Testis (tissue), 3 donors: ENCODE results near the gene CCSER1. TPM values are rescaled to one million over a fixed set of nuclear protein-coding genes. Genes with fewer than 3 reads are reported as not detected.

ENCODE experiments used
- DNase-seq: peaks from one replicate; pipeline ENCODE4 v3.0.0-alpha.2; 2019
- H3K27ac ChIP-seq, 2 donors: fragments of 200-600 bp; sonication (generic); one replicate each; pipeline ENCODE4 v1.5.1; 2019
- H3K27me3 ChIP-seq: fragments of 200-600 bp; sonication (generic); one replicate; pipeline ENCODE4 v1.5.1; 2019
- H3K36me3 ChIP-seq: fragments of 200-600 bp; sonication (generic); one replicate; pipeline ENCODE4 v1.5.1; 2017; ENCODE audit warnings: low read depth; ENCODE audit errors: missing control alignments
- H3K4me1 ChIP-seq: fragments of 200-600 bp; sonication (generic); one replicate; pipeline ENCODE4 v1.5.1; 2019
- H3K4me3 ChIP-seq, 2 donors: fragments of 200-600 bp; sonication (generic); one replicate each; pipeline ENCODE4 v1.5.1; 2017 to 2019
- H3K9me3 ChIP-seq: fragments of 200-600 bp; sonication (generic); one replicate; pipeline ENCODE4 v1.5.1; 2017
- CTCF ChIP-seq, 3 experiments: fragments of 450-650 bp in 2 of 3; fragments of 200-600 bp in 1 of 3; sonication (generic) in 1 of 3; IDR thresholded peaks; one replicate each; pipeline ENCODE4 v1.5.1; 2016 to 2019; ENCODE audit warnings: antibody characterized with exemption in 3 of 3, mild to moderate bottlenecking in 2 of 3, moderate library complexity in 1 of 3
- POLR2A ChIP-seq: fragments of 450-650 bp; IDR thresholded peaks from one replicate; pipeline ENCODE4 v1.6.1; 2017; ENCODE audit warnings: antibody characterized with exemption, mild to moderate bottlenecking, moderate library complexity
- WGBS, 2 donors: methylation state at CpG; one replicate each; pipeline ENCODE4 v1.1.5; 2018; 5-methylcytosine and 5-hydroxymethylcytosine counted together
- intact Hi-C: fragments of 100-400 bp; cut with DNase I; formaldehyde crosslinking; loops from one replicate; pipeline ENCODE4 v1.15.1; 2023; ENCODE audit warnings: low total_unique reads
- polyA plus RNA-seq: library from polyadenylated mRNA; stranded (reverse); fragments of 350-450 nt; fragmentation: Illumina TruSeq; extraction: RNeasy Lipid Tissue Mini Kit (QIAGEN cat#74804); gene quantifications from one replicate; pipeline ENCODE4 v1.2.3, GENCODE V29; 2014; ENCODE audit warnings: low read depth, low replicate concordance; ENCODE audit not compliant: insufficient read depth
- total RNA-seq, 2 donors: library from RNA; depleted of rRNA; stranded (reverse); fragments of >200 nt; gene quantifications; one replicate each; pipeline ENCODE4 v1.2.3, GENCODE V29; 2016

CCSER1 gene
- total and polyA plus RNA-seq, 3 donors from 2014 or later, result 20.2 to 105 (median 82.8) TPM

- Histone ChIP-seq H3K9me3 (no peaks in the 10 kb centered on the region), H3K27ac (no peak overlapping the region), H3K4me3 (no peak overlapping the region), H3K4me1 (no peaks in the 10 kb centered on the region), H3K27me3 (no peaks in the 10 kb centered on the region), H3K36me3 (no peaks in the 10 kb centered on the region)
- intact Hi-C loops, result no loop called here
- no peak for TF ChIP-seq CTCF (IDR thresholded peaks at IDR 0.05)
- TF ChIP-seq POLR2A, result no peak
- no peak for DNase-seq
Measured at GRCh38 chr4:90727938-90728337, 600.7 kb downstream of the CCSER1 start.

- H3K4me1 ChIP-seq, result no peaks in the 10 kb centered on the region
- no peak overlapping the region for H3K27ac ChIP-seq
- intact Hi-C loops, result no loop called here
- WGBS, 2 donors, result 42 to 52% methylated on average over 1 of the region's 1 CpG
- no peaks in the 10 kb centered on the region for H3K9me3 ChIP-seq
- H3K36me3 ChIP-seq, result no peaks in the 10 kb centered on the region
- no peaks in the 10 kb centered on the region for H3K27me3 ChIP-seq
- no peak for DNase-seq
- no peak for TF ChIP-seq CTCF (IDR thresholded peaks at IDR 0.05)
- no peak for TF ChIP-seq POLR2A
- no peak overlapping the region for H3K4me3 ChIP-seq
Measured at GRCh38 chr4:90730752-90731151, 603.6 kb downstream of the CCSER1 start.

- DNase-seq, result no peak
- 85 to 88% methylated on average over 1 of the region's 1 CpG for WGBS, 2 donors
- TF ChIP-seq CTCF (IDR thresholded peaks at IDR 0.05) (no peak), POLR2A (no peak)
Measured at GRCh38 chr4:90733211-90733610, 606.0 kb downstream of the CCSER1 start.

DNA sequence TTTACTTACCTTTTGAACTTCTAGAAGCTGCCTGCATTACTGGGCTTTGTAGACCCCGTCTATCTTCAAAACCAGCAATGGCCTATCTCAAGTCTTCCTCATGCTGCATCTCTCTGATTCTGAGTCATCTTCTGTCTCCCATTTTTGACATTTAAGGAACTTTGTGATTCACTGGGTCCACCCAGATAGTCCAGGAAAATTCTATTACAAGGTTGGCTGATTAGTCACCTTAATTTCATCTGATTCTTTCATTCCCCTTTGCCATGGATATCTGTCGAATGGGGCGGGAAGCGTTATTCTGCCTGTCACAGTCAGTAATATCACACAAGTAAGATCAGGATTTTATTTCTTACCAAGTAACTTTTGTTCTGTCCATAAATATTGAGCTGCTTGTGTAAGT lies 618.0 kb downstream of the CCSER1 start:
- WGBS, 2 donors, result 92 to 95% methylated on average over 4 of the region's 4 CpGs
- Histone ChIP-seq H3K9me3 (no peaks in the 10 kb centered on the region), H3K4me3 (no peak overlapping the region), H3K27ac (no peak overlapping the region), H3K4me1 (no peaks in the 10 kb centered on the region), H3K27me3 (no peaks in the 10 kb centered on the region), H3K36me3 (no peaks in the 10 kb centered on the region)
- TF ChIP-seq CTCF (IDR thresholded peaks at IDR 0.05), result no peak
- TF ChIP-seq POLR2A, result no peak
- DNase-seq, result no peak
- intact Hi-C loops, result no loop called here

More at GRCh38 chr4:90733211-90733610, 606.0 kb downstream of the CCSER1 start:
- no peak overlapping the region for H3K4me3 ChIP-seq
- no peak overlapping the region for H3K27ac ChIP-seq
- no peaks in the 10 kb centered on the region for H3K36me3 ChIP-seq
- intact Hi-C loops, result no loop called here
- no peaks in the 10 kb centered on the region for H3K27me3 ChIP-seq
- no peaks in the 10 kb centered on the region for H3K9me3 ChIP-seq
- H3K4me1 ChIP-seq, result no peaks in the 10 kb centered on the region

- Histone ChIP-seq H3K9me3 (no peaks in the 10 kb centered on the region), H3K4me3 (no peak overlapping the region), H3K4me1 (no peaks in the 10 kb centered on the region), H3K27ac (no peak overlapping the region), H3K36me3 (no peaks in the 10 kb centered on the region), H3K27me3 (no peaks in the 10 kb centered on the region)
- no peak for DNase-seq
- TF ChIP-seq CTCF (IDR thresholded peaks at IDR 0.05) (no peak), POLR2A (no peak)
- intact Hi-C loops, result no loop called here
Measured at GRCh38 chr4:90753068-90753467, 625.9 kb downstream of the CCSER1 start.
